K562 (cell line): ENCODE measurements around the gene ADGRB3. TPM values are rescaled to one million over a fixed set of nuclear protein-coding genes. Genes with fewer than 3 reads are reported as not detected.

Source experiments
- ATAC-seq: fragments of 200-7000 bp; cut with Tn5 transposase; 3 replicates; pipeline ENCODE4 v1.9.1; 2020; ENCODE audit warnings: moderate library complexity
- BruUV-seq: library from RNA; stranded (reverse); fragments of 400-500 nt; replicated peaks from 2 replicates; lab custom pipeline; 2021; lab: Mats Ljungman, UMichigan
- CTCF ChIA-PET: fragments of 300-600 bp; formaldehyde crosslinking; extraction: SDS; loops from one replicate; lab custom pipeline; 2021; ENCODE audit warnings: low intra/inter-chr PET ratio; lab: Yijun Ruan, JAX
- POLR2A ChIA-PET: fragments of 300-600, 350-650 bp; sonication (Branson Sonifier 250); formaldehyde crosslinking; extraction: SDS; loops from one replicate; lab custom pipeline; 2021; ENCODE audit warnings: antibody characterized with exemption, inconsistent platforms; lab: Yijun Ruan, JAX
- DNase-seq, 4 experiments: peaks; one replicate each; pipeline versions ENCODE4 v3.0.0 to v3.0.0-alpha.2; 2011 to 2018; ENCODE audit warnings: low spot score in 3 of 4, mixed read lengths in 3 of 4; ENCODE audit errors: extremely low read depth in 1 of 4
- FAIRE-seq: peaks from 2 replicates; lab custom pipeline; 2011; peaks lifted over from hg19 to GRCh38; lab: Jason Lieb, UNC
- H2AFZ ChIP-seq: 2 replicates; pipeline ENCODE4 v1.6.0; 2011; ENCODE audit warnings: low read depth, low read length, control low read depth, inconsistent platforms
- H3K27ac ChIP-seq: fragments of 200-600 bp; 3 replicates; pipeline ENCODE4 v1.8.0; 2011; ENCODE audit warnings: low read depth, mild to moderate bottlenecking, control low read depth, inconsistent platforms, low read length, moderate library complexity, mixed read lengths; ENCODE audit errors: extremely low read depth
- H3K27me3 ChIP-seq, 2 experiments: fragments of 300-600 bp in 1 of 2; 2 replicates in 1 of 2; 3 replicates in 1 of 2; pipeline versions ENCODE4 v1.6.0 to v1.8.0; 2011; ENCODE audit warnings: inconsistent platforms in 2 of 2, low read length in 2 of 2, mild to moderate bottlenecking in 1 of 2, mixed read lengths in 1 of 2, moderate library complexity in 1 of 2; ENCODE audit not compliant: control insufficient read depth in 2 of 2, insufficient read depth in 2 of 2
- H3K36me3 ChIP-seq: fragments of 300-600 bp; 3 replicates; pipeline ENCODE4 v1.8.0; 2011; ENCODE audit warnings: mild to moderate bottlenecking, low read length, inconsistent platforms; ENCODE audit not compliant: control insufficient read depth, insufficient read depth
- H3K4me1 ChIP-seq, 2 experiments: fragments of 200-600 bp in 1 of 2; replicated peaks in 1 of 2; 2 replicates in 1 of 2; 3 replicates in 1 of 2; pipeline versions ENCODE4 v1.5.1 to v1.8.0; 2011; ENCODE audit warnings: inconsistent platforms in 2 of 2, low read length in 2 of 2, mild to moderate bottlenecking in 1 of 2, mixed read lengths in 1 of 2, moderate library complexity in 1 of 2; ENCODE audit not compliant: control insufficient read depth in 2 of 2, insufficient read depth in 2 of 2
- H3K4me2 ChIP-seq: 2 replicates; pipeline ENCODE4 v1.6.1; 2011; ENCODE audit warnings: low read length, control low read depth, inconsistent platforms, mixed read lengths; ENCODE audit not compliant: insufficient read depth
- H3K4me3 ChIP-seq: fragments of 200-600 bp; sonication (generic), shearing (Covaris generic); 2 replicates; pipeline ENCODE4 v1.5.1; 2016; ENCODE audit warnings: control low read depth, inconsistent platforms
- H3K79me2 ChIP-seq: fragments of 200-600 bp; 3 replicates; pipeline ENCODE4 v1.8.0; 2011; ENCODE audit warnings: low read length, inconsistent platforms; ENCODE audit not compliant: control insufficient read depth, insufficient read depth
- H3K9ac ChIP-seq, 2 experiments: 2 replicates each; pipeline versions ENCODE4 v1.6.0 to v1.6.1; 2011; ENCODE audit warnings: low read depth in 2 of 2, low read length in 2 of 2, control low read depth in 1 of 2, inconsistent platforms in 1 of 2, mild to moderate bottlenecking in 1 of 2, mixed read lengths in 1 of 2; ENCODE audit not compliant: insufficient read depth in 1 of 2
- H3K9me1 ChIP-seq: one replicate; pipeline ENCODE4 v1.6.0; 2011; ENCODE audit warnings: inconsistent platforms, mild to moderate bottlenecking, low read length, moderate library complexity; ENCODE audit not compliant: control insufficient read depth, insufficient read depth
- H3K9me3 ChIP-seq: replicated peaks from 2 replicates; pipeline ENCODE4 v1.5.1; 2011; ENCODE audit warnings: low read depth, low read length, inconsistent platforms; ENCODE audit not compliant: control insufficient read depth, insufficient read depth
- H4K20me1 ChIP-seq: replicated peaks from 2 replicates; pipeline ENCODE4 v1.6.1; 2011; ENCODE audit warnings: low read length, inconsistent platforms, mixed read lengths; ENCODE audit not compliant: control insufficient read depth, insufficient read depth
- BHLHE40 ChIP-seq: IDR thresholded peaks from 2 replicates; pipeline ENCODE4 v1.6.1; 2011; ENCODE audit warnings: low read length, improper control_type of control experiment
- ERF ChIP-seq: fragments of 450-650 bp; formaldehyde crosslinking; IDR thresholded peaks from 2 replicates; pipeline ENCODE4 v1.4.0; 2020; ENCODE audit warnings: mild to moderate bottlenecking, mixed read lengths
- GTF2E2 ChIP-seq: fragments of 200-800 bp; sonication (Bioruptor generic); IDR thresholded peaks from 2 replicates; pipeline ENCODE4 v1.6.1; 2016; ENCODE audit warnings: missing genetic modification characterization, missing compliant biosample characterization
- KDM4B ChIP-seq, 2 experiments: fragments of 450-650 bp in 1 of 2; sonication (generic) in 1 of 2; IDR thresholded peaks; 2 replicates each; pipeline ENCODE4 v1.6.1; 2016 to 2017; ENCODE audit warnings: borderline replicate concordance in 2 of 2, antibody characterized with exemption in 1 of 2, low read depth in 1 of 2, mild to moderate bottlenecking in 1 of 2
- POLR2B ChIP-seq: fragments of 450-650 bp; IDR thresholded peaks from 2 replicates; pipeline ENCODE4 v1.6.1; 2018; ENCODE audit warnings: low read depth; ENCODE audit not compliant: partially characterized antibody
- RBM15 ChIP-seq: fragments of 200-400 bp; formaldehyde crosslinking; IDR thresholded peaks from 2 replicates; pipeline ENCODE4 v1.6.1; 2018; ENCODE audit warnings: mild to moderate bottlenecking, low read length, moderate library complexity; ENCODE audit not compliant: insufficient read depth
- SAP30 ChIP-seq: fragments of 200-600 bp; sonication (generic); IDR thresholded peaks from 2 replicates; pipeline ENCODE4 v1.6.1; 2012; ENCODE audit warnings: borderline replicate concordance, low read depth, mild to moderate bottlenecking, moderate library complexity, low read length, control low read depth, inconsistent platforms; ENCODE audit not compliant: insufficient read depth, poor library complexity, severe bottlenecking
- ZNF175 ChIP-seq: fragments of 200-800 bp; sonication (Bioruptor generic); IDR thresholded peaks from 2 replicates; pipeline ENCODE4 v1.6.1; 2016; ENCODE audit warnings: low read depth, mild to moderate bottlenecking, missing genetic modification characterization, missing compliant biosample characterization
- WGBS: fragments of 100-300 bp; shearing (Covaris generic); methylation state at CpG from one replicate; pipeline ENCODE4 v1.1.6; 2016; ENCODE audit warnings: low coverage, mixed read lengths; ENCODE audit not compliant: insufficient coverage; ENCODE audit errors: missing lambda C conversion rate; 5-methylcytosine and 5-hydroxymethylcytosine counted together
- in situ Hi-C: fragments of 300-500 bp; cut with MboI; formaldehyde crosslinking; loops from 4 replicates; pipeline ENCODE4 v1.15.0; 2018; ENCODE audit warnings: inconsistent platforms, mixed read lengths
- intact Hi-C: fragments of 100-400 bp; cut with micrococcal nuclease; formaldehyde crosslinking; loops from 2 replicates; pipeline ENCODE4 v1.14.2; 2022
- polyA plus RNA-seq, 8 experiments: library from polyadenylated mRNA; depleted of rRNA in 4 of 8; stranded (reverse) in 5 of 8; unstranded in 3 of 8; fragments of >200 nt; fragmentation: Nextera tagmentation in 2 of 8; fragmentation: Illumina TruSeq in 1 of 8; extraction: Ambion mirVana in 2 of 8; extraction: Trizol in 1 of 8; gene quantifications; 2 replicates each; pipeline versions ENCODE4 v1.2.1 to v1.2.3, GENCODE V29; 2011 to 2014; ENCODE audit warnings: inconsistent platforms in 1 of 8, missing spikeins in 1 of 8
- total RNA-seq, 7 experiments: library from RNA; depleted of rRNA in 6 of 7; stranded (reverse); fragments of >200 nt in 6 of 7; fragmentation: Illumina TruSeq in 2 of 7; extraction: Trizol in 2 of 7; gene quantifications; 2 replicates each; pipeline versions ENCODE4 v1.2.1 to v1.2.3, GENCODE V29; 2011 to 2021; ENCODE audit warnings: low replicate concordance in 1 of 7

Gene ADGRB3
- total and polyA plus RNA-seq, 9 of the 15 experiments (the other 6 are each of a cell fraction or from before 2014, with no cell fraction given), result 0.90 to 7.8 (median 2.4) TPM

DNA sequence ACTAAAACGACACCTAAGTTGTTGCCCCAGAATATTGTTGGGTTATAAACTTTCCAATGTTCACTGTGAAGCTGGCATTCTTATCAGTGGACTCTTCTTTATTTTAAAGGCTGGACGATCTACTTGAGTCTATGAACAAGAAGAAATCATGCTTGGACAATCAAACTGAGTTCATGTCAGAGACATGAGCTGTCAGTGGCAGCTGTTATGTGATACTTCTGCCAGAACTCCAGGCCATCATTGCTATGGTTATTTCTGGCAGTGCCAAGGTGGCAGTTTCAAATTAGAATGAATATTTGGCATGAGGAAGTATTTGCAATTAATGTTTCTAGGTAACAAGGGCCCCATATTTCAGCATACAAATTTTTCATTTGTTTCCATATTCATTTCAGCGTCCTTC is 744.4 kb downstream of the ADGRB3 start:
- no peak overlapping the region for H3K4me2 ChIP-seq
- no peaks in the 10 kb centered on the region for H3K9me3 ChIP-seq
- no peaks in the 10 kb centered on the region for H3K36me3 ChIP-seq
- DNase-seq (no peak), FAIRE-seq (no peak), ATAC-seq (no peak)
- WGBS, result 0% methylated on average over 3 of the region's 3 CpGs
- ChIA-PET POLR2A (no interaction called here), CTCF (no interaction called here)
- H3K27me3 ChIP-seq, result no peaks in the 10 kb centered on the region
- H3K9ac ChIP-seq, result no peak overlapping the region
- no peak for TF ChIP-seq POLR2B
- no peak for TF ChIP-seq GTF2E2 (tag)
- TF ChIP-seq BHLHE40, result no peak
- no peak for TF ChIP-seq RBM15
- TF ChIP-seq ERF (CRISPR knock-in tag), result no peak
- TF ChIP-seq ZNF175 (CRISPR knock-in tag), result no peak
- TF ChIP-seq KDM4B (IDR thresholded peaks at IDR 0.05; ENCODE audit: borderline replicate concordance in 2 of 2, low read depth in 1 of 2), result no peak
- no peak for TF ChIP-seq SAP30
- no peak overlapping the region for H3K4me3 ChIP-seq
- intact Hi-C loops, result no loop called here
- no peaks in the 10 kb centered on the region for H3K9me1 ChIP-seq
- no peak overlapping the region for H3K27ac ChIP-seq
- H2AFZ ChIP-seq, result no peak overlapping the region
- in situ Hi-C loops, result no loop called here
- no peaks in the 10 kb centered on the region for H4K20me1 ChIP-seq
- H3K79me2 ChIP-seq, result no peaks in the 10 kb centered on the region
- no peaks in the 10 kb centered on the region for H3K4me1 ChIP-seq
- no TSS peak for BruUV-seq
